ENCODE data around the gene PNPLA5. TPM values are rescaled to one million over a fixed set of nuclear protein-coding genes. Genes with fewer than 3 reads are reported as not detected.

Gene PNPLA5
- polyA plus RNA-seq, 3 donors: not detected

- H3K36me3 Mint-ChIP-seq: no peaks in the 10 kb centered on the region
- H3K27ac Mint-ChIP-seq: no peak overlapping the region
- H3K9me3 ChIP-seq (replicated peaks in 1 of 2; ENCODE audit: control insufficient read depth in 1 of 2, insufficient read depth in 1 of 2, low read length in 2 of 2): no peaks in the 10 kb centered on the region
- no peaks in the 10 kb centered on the region for H3K4me1 Mint-ChIP-seq
- 91% methylated on average over 21 of the region's 33 CpGs for WGBS (ENCODE audit: insufficient coverage)
- no peak overlapping the region for H3K9ac ChIP-seq (ENCODE audit: insufficient read depth, low read length, poor library complexity, severe bottlenecking)
- H3K27ac ChIP-seq (ENCODE audit: low read depth in 1 of 2, low read length in 2 of 2): no peak overlapping the region
- H3K79me2 ChIP-seq (ENCODE audit: insufficient read depth, low read length): no peaks in the 10 kb centered on the region
- H2AFZ ChIP-seq (ENCODE audit: insufficient read depth, low read depth, low read length, poor library complexity, severe bottlenecking): no peak overlapping the region
- no peaks in the 10 kb centered on the region for H4K20me1 ChIP-seq (ENCODE audit: insufficient read depth, low read length)
- H3K36me3 ChIP-seq (replicated peaks in 1 of 2; ENCODE audit: control insufficient read depth in 1 of 2, insufficient read depth in 2 of 2, low read length in 2 of 2): no peaks in the 10 kb centered on the region
- no peak overlapping the region for H3K4me3 ChIP-seq (replicated peaks in 1 of 3; ENCODE audit: low read depth in 2 of 3, low read length in 3 of 3)
- H3K27me3 Mint-ChIP-seq (ENCODE audit: low read depth in 3 of 3): peaks cover 4 to 18% (median 6%) of the 10 kb centered on the region in 3 donors
- no peaks in the 10 kb centered on the region for H3K4me1 ChIP-seq (ENCODE audit: control insufficient read depth in 1 of 2, insufficient read depth in 2 of 2, low read length in 2 of 2)
- no peak overlapping the region for H3K4me3 Mint-ChIP-seq
- no peaks in the 10 kb centered on the region for H3K27me3 ChIP-seq (ENCODE audit: control insufficient read depth in 2 of 2, insufficient read depth in 2 of 2, low read length in 2 of 2)
- TF ChIP-seq, protein P1, sequence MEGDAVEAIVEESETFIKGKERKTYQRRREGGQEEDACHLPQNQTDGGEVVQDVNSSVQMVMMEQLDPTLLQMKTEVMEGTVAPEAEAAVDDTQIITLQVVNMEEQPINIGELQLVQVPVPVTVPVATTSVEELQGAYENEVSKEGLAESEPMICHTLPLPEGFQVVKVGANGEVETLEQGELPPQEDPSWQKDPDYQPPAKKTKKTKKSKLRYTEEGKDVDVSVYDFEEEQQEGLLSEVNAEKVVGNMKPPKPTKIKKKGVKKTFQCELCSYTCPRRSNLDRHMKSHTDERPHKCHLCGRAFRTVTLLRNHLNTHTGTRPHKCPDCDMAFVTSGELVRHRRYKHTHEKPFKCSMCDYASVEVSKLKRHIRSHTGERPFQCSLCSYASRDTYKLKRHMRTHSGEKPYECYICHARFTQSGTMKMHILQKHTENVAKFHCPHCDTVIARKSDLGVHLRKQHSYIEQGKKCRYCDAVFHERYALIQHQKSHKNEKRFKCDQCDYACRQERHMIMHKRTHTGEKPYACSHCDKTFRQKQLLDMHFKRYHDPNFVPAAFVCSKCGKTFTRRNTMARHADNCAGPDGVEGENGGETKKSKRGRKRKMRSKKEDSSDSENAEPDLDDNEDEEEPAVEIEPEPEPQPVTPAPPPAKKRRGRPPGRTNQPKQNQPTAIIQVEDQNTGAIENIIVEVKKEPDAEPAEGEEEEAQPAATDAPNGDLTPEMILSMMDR (IDR thresholded peaks at IDR 0.05): no peak
- peaks cover 0 to 2% (median 0%) of the 10 kb centered on the region in 7 donors for H3K9me3 Mint-ChIP-seq
- no peak overlapping the region for H3K4me2 ChIP-seq (replicated peaks; ENCODE audit: extremely low read depth, low read length, poor library complexity, severe bottlenecking)
- intact Hi-C loops (cut with micrococcal nuclease): no loop called here
- DNase-seq: no peak
Measured at GRCh38 chr22:43829904-43830851, 61.6 kb downstream of the PNPLA5 start.

Other genes with a start within 250 kb of the PNPLA5 start
- not detected for gene EFCAB6, start 79.7 kb downstream of the PNPLA5 start, polyA plus RNA-seq
- not detected for gene SULT4A1, start 29.5 kb downstream of the PNPLA5 start, polyA plus RNA-seq
- not detected for gene PNPLA3, start 31.8 kb upstream of the PNPLA5 start, polyA plus RNA-seq
- 10 to 100 TPM; 17.0 to 70.0 (median 62.5) TPM for gene SAMM50, start 63.4 kb upstream of the PNPLA5 start, polyA plus RNA-seq
- 10 to 100 TPM; 13.4 to 38.5 (median 17.9) TPM for gene PARVB, start 132.3 kb upstream of the PNPLA5 start, polyA plus RNA-seq

All from CD14-positive monocyte (primary cell).